OCI-LY7 (cell line): ENCODE data around the gene HACE1. TPM values are rescaled to one million over a fixed set of nuclear protein-coding genes. Genes with fewer than 3 reads are reported as not detected.

Experiments
- BruUV-seq: library from RNA; stranded (reverse); fragments of 400-500 nt; replicated peaks from 2 replicates; lab custom pipeline; 2021; lab: Mats Ljungman, UMichigan
- CTCF ChIA-PET: fragments of 300-600 bp; sonication (Branson Sonifier 250); formaldehyde crosslinking; loops from one replicate; lab custom pipeline; 2022; ENCODE audit warnings: antibody characterized with exemption; ENCODE audit not compliant: unreplicated experiment; lab: Charles Lee
- POLR2A ChIA-PET: fragments of 300-600 bp; sonication (Branson Sonifier 250); formaldehyde crosslinking; loops from one replicate; lab custom pipeline; 2022; ENCODE audit warnings: antibody characterized with exemption; lab: Charles Lee
- DNase-seq: peaks from one replicate; pipeline ENCODE4 v3.0.0-alpha.2; 2015; ENCODE audit warnings: low spot score
- H2AFZ ChIP-seq: fragments of 200-600 bp; sonication (generic), shearing (Covaris generic); 2 replicates; pipeline ENCODE4 v1.6.1; 2014; ENCODE audit warnings: mild to moderate bottlenecking, antibody characterized with exemption, low read length, moderate library complexity
- H3K27ac ChIP-seq: fragments of 200-600 bp; sonication (generic); 2 replicates; pipeline ENCODE4 v1.5.1; 2014; ENCODE audit warnings: mixed run types, low read depth, mild to moderate bottlenecking, moderate library complexity, low read length, inconsistent platforms; ENCODE audit not compliant: poor library complexity, severe bottlenecking
- H3K36me3 ChIP-seq: fragments of 200-600 bp; sonication (generic); 2 replicates; pipeline ENCODE4 v1.6.1; 2014; ENCODE audit warnings: mild to moderate bottlenecking, antibody characterized with exemption, low read length, moderate library complexity, mixed read lengths; ENCODE audit not compliant: insufficient read depth
- H3K4me1 ChIP-seq: fragments of 200-600 bp; sonication (generic); 2 replicates; pipeline ENCODE4 v1.5.1; 2014; ENCODE audit warnings: mild to moderate bottlenecking, low read length; ENCODE audit not compliant: insufficient read depth, poor library complexity, severe bottlenecking
- H3K4me2 ChIP-seq: fragments of 200-600 bp; sonication (generic); 2 replicates; pipeline ENCODE4 v1.6.1; 2014; ENCODE audit warnings: mild to moderate bottlenecking, low read length
- H3K4me3 ChIP-seq: fragments of 200-600 bp; sonication (generic); 2 replicates; pipeline ENCODE4 v1.5.1; 2014; ENCODE audit warnings: mild to moderate bottlenecking, low read depth, low read length; ENCODE audit not compliant: poor library complexity, severe bottlenecking
- H3K79me2 ChIP-seq: fragments of 200-600 bp; sonication (generic); 2 replicates; pipeline ENCODE4 v1.6.1; 2016; ENCODE audit warnings: low read depth, mild to moderate bottlenecking, low read length, moderate library complexity, mixed read lengths; ENCODE audit not compliant: insufficient read depth
- H3K9me2 ChIP-seq: fragments of 200-600 bp; sonication (generic); 2 replicates; pipeline ENCODE4 v1.6.1; 2016; ENCODE audit warnings: mild to moderate bottlenecking, low read length, mixed read lengths; ENCODE audit not compliant: insufficient read depth
- H3K9me3 ChIP-seq: fragments of 200-600 bp; sonication (generic); 2 replicates; pipeline ENCODE4 v1.6.1; 2014; ENCODE audit warnings: mild to moderate bottlenecking, mixed run types, low read length, mixed read lengths
- H4K20me1 ChIP-seq: fragments of 200-600 bp; sonication (generic); 2 replicates; pipeline ENCODE4 v1.6.1; 2014; ENCODE audit warnings: mild to moderate bottlenecking, antibody characterized with exemption, low read length, moderate library complexity, mixed read lengths; ENCODE audit not compliant: insufficient read depth
- EZH2phosphoT487 ChIP-seq: fragments of 200-600 bp; sonication (generic); IDR thresholded peaks from 2 replicates; pipeline ENCODE4 v1.6.1; 2018; ENCODE audit warnings: low read depth, borderline replicate concordance, mild to moderate bottlenecking, mixed run types, antibody characterized with exemption, low read length, moderate library complexity, mixed read lengths
- intact Hi-C: fragments of 100-400 bp; cut with micrococcal nuclease; formaldehyde crosslinking; loops from one replicate; pipeline ENCODE4 v1.10.0; 2022; ENCODE audit not compliant: unreplicated experiment
- total RNA-seq, 2 experiments: library from RNA; depleted of rRNA in 1 of 2; stranded (reverse); fragments of >200 nt in 1 of 2; shearing (Covaris generic) in 1 of 2; gene quantifications; 2 replicates each; pipeline ENCODE4 v1.2.3, GENCODE V29; 2014 to 2022
- TF ChIP-seq, protein P1 (sequence below): fragments of 200-600 bp; sonication (generic); conservative IDR thresholded peaks from 2 replicates; pipeline ENCODE4 v1.5.1; 2014; ENCODE audit warnings: mild to moderate bottlenecking, antibody characterized with exemption, low read length, moderate library complexity, mixed read lengths

Gene HACE1
- total RNA-seq, 2 experiments from 2014 or later, result 16.6 to 22.1 TPM

- ChIA-PET POLR2A (interaction anchor here (1.4 kb wide), 1 partner anchor 11 kb away, joined by 5 read pairs; no protein-coding TSS in a partner anchor), CTCF (no interaction called here)
- no peak overlapping the region for H2AFZ ChIP-seq
- H3K4me3 ChIP-seq, result no peak overlapping the region
- no peak overlapping the region for H3K27ac ChIP-seq
- H3K36me3 ChIP-seq, result no peaks in the 10 kb centered on the region
- no peak for TF ChIP-seq EZH2phosphoT487
- TF ChIP-seq, protein P1, sequence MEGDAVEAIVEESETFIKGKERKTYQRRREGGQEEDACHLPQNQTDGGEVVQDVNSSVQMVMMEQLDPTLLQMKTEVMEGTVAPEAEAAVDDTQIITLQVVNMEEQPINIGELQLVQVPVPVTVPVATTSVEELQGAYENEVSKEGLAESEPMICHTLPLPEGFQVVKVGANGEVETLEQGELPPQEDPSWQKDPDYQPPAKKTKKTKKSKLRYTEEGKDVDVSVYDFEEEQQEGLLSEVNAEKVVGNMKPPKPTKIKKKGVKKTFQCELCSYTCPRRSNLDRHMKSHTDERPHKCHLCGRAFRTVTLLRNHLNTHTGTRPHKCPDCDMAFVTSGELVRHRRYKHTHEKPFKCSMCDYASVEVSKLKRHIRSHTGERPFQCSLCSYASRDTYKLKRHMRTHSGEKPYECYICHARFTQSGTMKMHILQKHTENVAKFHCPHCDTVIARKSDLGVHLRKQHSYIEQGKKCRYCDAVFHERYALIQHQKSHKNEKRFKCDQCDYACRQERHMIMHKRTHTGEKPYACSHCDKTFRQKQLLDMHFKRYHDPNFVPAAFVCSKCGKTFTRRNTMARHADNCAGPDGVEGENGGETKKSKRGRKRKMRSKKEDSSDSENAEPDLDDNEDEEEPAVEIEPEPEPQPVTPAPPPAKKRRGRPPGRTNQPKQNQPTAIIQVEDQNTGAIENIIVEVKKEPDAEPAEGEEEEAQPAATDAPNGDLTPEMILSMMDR, result no peak
- H3K9me2 ChIP-seq, result no peaks in the 10 kb centered on the region
- no peak overlapping the region for H3K4me2 ChIP-seq
- no peaks in the 10 kb centered on the region for H3K4me1 ChIP-seq
- DNase-seq, result no peak
- H3K79me2 ChIP-seq, result no peaks in the 10 kb centered on the region
- H4K20me1 ChIP-seq, result no peaks in the 10 kb centered on the region
- no peaks in the 10 kb centered on the region; the same call in 1 of the 2 replicates for H3K9me3 ChIP-seq
- intact Hi-C loops, result no loop called here
- no TSS peak for BruUV-seq
Measured at GRCh38 chr6:104716858-104717257, 142.9 kb downstream of the HACE1 start.

DNA sequence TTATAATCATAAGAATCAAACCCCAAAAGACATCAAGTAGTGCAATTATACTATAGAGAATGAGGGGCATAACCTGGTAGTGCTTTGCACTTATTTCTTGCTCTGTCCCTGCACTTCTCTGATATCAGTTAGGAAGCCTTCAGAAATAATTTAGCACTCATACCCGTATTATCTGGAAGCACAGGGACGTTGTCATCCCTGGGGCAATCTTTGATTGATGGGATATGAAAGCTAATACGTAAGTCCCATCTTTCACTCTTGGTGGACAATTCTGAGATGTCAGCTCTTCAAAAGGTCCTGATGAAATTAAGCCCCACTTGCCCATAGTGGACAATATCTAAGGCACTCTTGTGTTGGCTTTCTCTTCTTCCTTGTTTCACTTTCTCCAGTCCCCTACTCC, 144.9 kb downstream of the HACE1 start:
- TF ChIP-seq EZH2phosphoT487, result no peak
- TF ChIP-seq, protein P1, result no peak
- Histone ChIP-seq H3K79me2 (no peaks in the 10 kb centered on the region), H4K20me1 (no peaks in the 10 kb centered on the region), H3K4me3 (no peak overlapping the region), H3K4me2 (no peak overlapping the region), H3K36me3 (no peaks in the 10 kb centered on the region), H3K4me1 (no peaks in the 10 kb centered on the region), H3K27ac (no peak overlapping the region), H3K9me2 (no peaks in the 10 kb centered on the region), H2AFZ (no peak overlapping the region), H3K9me3 (no peaks in the 10 kb centered on the region; the same call in 1 of the 2 replicates)
- intact Hi-C loops, result no loop called here
- ChIA-PET CTCF (no interaction called here), POLR2A (interaction anchor here (1.8 kb wide), 1 partner anchor 18 kb away, joined by 5 read pairs; no protein-coding TSS in a partner anchor)
- no peak for DNase-seq
- BruUV-seq, result no TSS peak

GRCh38 chr6:104713982-104714381, 145.7 kb downstream of the HACE1 start:
- H3K4me2 ChIP-seq, result no peak overlapping the region
- no peak overlapping the region for H3K4me3 ChIP-seq
- ChIA-PET POLR2A (interaction anchor here (1.3 kb wide), 1 partner anchor 10 kb away, joined by 6 read pairs; no protein-coding TSS in a partner anchor), CTCF (no interaction called here)
- no peak for TF ChIP-seq EZH2phosphoT487
- TF ChIP-seq, protein P1, result no peak
- no peaks in the 10 kb centered on the region for H3K4me1 ChIP-seq
- no peak overlapping the region for H3K27ac ChIP-seq
- no TSS peak for BruUV-seq
- H2AFZ ChIP-seq, result no peak overlapping the region
- no peaks in the 10 kb centered on the region for H4K20me1 ChIP-seq
- no peaks in the 10 kb centered on the region for H3K36me3 ChIP-seq
- no peaks in the 10 kb centered on the region for H3K79me2 ChIP-seq
- DNase-seq, result no peak
- H3K9me2 ChIP-seq, result no peaks in the 10 kb centered on the region
- no peaks in the 10 kb centered on the region; the same call in 1 of the 2 replicates for H3K9me3 ChIP-seq
- intact Hi-C loops, result no loop called here
